Esophagus squamous epithelium (tissue), 4 donors: ENCODE data around the gene DLL4.

Source experiments
- CTCF ChIP-seq, 6 experiments: fragments of 450-650 bp in 4 of 6; fragments of 200-600 bp in 2 of 6; sonication (generic) in 2 of 6; IDR thresholded peaks; one replicate each; pipeline ENCODE4 v1.5.1; 2016 to 2019; ENCODE audit warnings: antibody characterized with exemption in 6 of 6, mild to moderate bottlenecking in 4 of 6, moderate library complexity in 4 of 6
- POLR2A ChIP-seq, 4 donors: fragments of 450-650 bp; IDR thresholded peaks; one replicate each; pipeline ENCODE4 v1.6.1; 2017; ENCODE audit warnings: antibody characterized with exemption in 4 of 4, mild to moderate bottlenecking in 4 of 4, moderate library complexity in 3 of 4

GRCh38 chr15:40911141-40911540 is 18.0 kb upstream of the DLL4 start:
- TF ChIP-seq POLR2A (IDR thresholded peaks at IDR 0.05): no peak
- no peak for TF ChIP-seq CTCF (IDR thresholded peaks at IDR 0.05)
